ENCODE data around the gene PLS1. TPM values are rescaled to one million over a fixed set of nuclear protein-coding genes. Genes with fewer than 3 reads are reported as not detected.
"Not testable (repeated sequence)": the region's sequence is repeated elsewhere in the genome, so short reads cannot be mapped to it uniquely, and the experiment has no call there.

PLS1 gene
- total and polyA plus RNA-seq, 2 experiments from 2014 or later = 0.54 to 0.58 TPM

GRCh38 chr3:142602619-142603385 is 6.6 kb downstream of the PLS1 start:
- TF ChIP-seq EZH2 (IDR thresholded peaks at IDR 0.05; ENCODE audit: insufficient read depth, poor library complexity, severe bottlenecking) = no peak
- TF ChIP-seq EZH2phosphoT487 (IDR thresholded peaks at IDR 0.05; ENCODE audit: insufficient read depth, low read depth) = no peak
- Histone ChIP-seq H3K9me2 (ENCODE audit: insufficient read depth) (no peaks in the 10 kb centered on the region), H3K4me3 (no peak overlapping the region), H3K79me2 (ENCODE audit: insufficient read depth) (no peaks in the 10 kb centered on the region), H3K4me2 (ENCODE audit: unreplicated experiment) (no peak overlapping the region), H3K27ac (no peak overlapping the region), H4K20me1 (ENCODE audit: insufficient read depth) (no peaks in the 10 kb centered on the region), H2AFZ (no peak overlapping the region), H3K4me1 (ENCODE audit: insufficient read depth) (no peaks in the 10 kb centered on the region), H3K36me3 (ENCODE audit: low read depth) (no peaks in the 10 kb centered on the region), H3K9ac (no peak overlapping the region), H3K9me3 (ENCODE audit: low read depth) (no peaks in the 10 kb centered on the region), H3F3A (ENCODE audit: insufficient read depth) (no peaks in the 10 kb centered on the region), H3K27me3 (replicated peaks; ENCODE audit: insufficient read depth) (no peaks in the 10 kb centered on the region)
- in situ Hi-C loops (cut with MboI) = no loop called here
- 76 to 79% methylated on average over 13 of the region's 13 CpGs for WGBS, 2 experiments (ENCODE audit: low coverage in 1 of 2, low lambda C conversion rate in 2 of 2, missing lambda C conversion rate in 2 of 2)
- DNase-seq = no peak

- H3K4me3 ChIP-seq; in situ Hi-C loops (cut with MboI); H3K4me1 ChIP-seq (ENCODE audit: insufficient read depth); H4K20me1 ChIP-seq (ENCODE audit: insufficient read depth); H3K9me2 ChIP-seq (ENCODE audit: insufficient read depth); DNase-seq; H3K9ac ChIP-seq; H3K36me3 ChIP-seq (ENCODE audit: low read depth); H2AFZ ChIP-seq; H3F3A ChIP-seq (ENCODE audit: insufficient read depth); H3K27me3 ChIP-seq (replicated peaks; ENCODE audit: insufficient read depth); H3K27ac ChIP-seq; H3K79me2 ChIP-seq (ENCODE audit: insufficient read depth); H3K9me3 ChIP-seq (ENCODE audit: low read depth); H3K4me2 ChIP-seq (ENCODE audit: unreplicated experiment): not testable (repeated sequence)
- 93 to 94% methylated on average over 7 of the region's 7 CpGs for WGBS, 2 experiments (ENCODE audit: low coverage in 1 of 2, low lambda C conversion rate in 2 of 2, missing lambda C conversion rate in 2 of 2)
Observed at GRCh38 chr3:142603386-142603705, 7.2 kb downstream of the PLS1 start.

GRCh38 chr3:142604940-142605339 is 8.7 kb downstream of the PLS1 start:
- Histone ChIP-seq H3K4me2 (ENCODE audit: unreplicated experiment) (no peak overlapping the region), H4K20me1 (ENCODE audit: insufficient read depth) (no peaks in the 10 kb centered on the region), H3K4me1 (ENCODE audit: insufficient read depth) (no peaks in the 10 kb centered on the region), H3K36me3 (ENCODE audit: low read depth) (no peaks in the 10 kb centered on the region), H2AFZ (no peak overlapping the region), H3F3A (ENCODE audit: insufficient read depth) (no peaks in the 10 kb centered on the region), H3K9ac (no peak overlapping the region), H3K4me3 (no peak overlapping the region), H3K27me3 (replicated peaks; ENCODE audit: insufficient read depth) (no peaks in the 10 kb centered on the region), H3K79me2 (ENCODE audit: insufficient read depth) (no peaks in the 10 kb centered on the region), H3K9me2 (ENCODE audit: insufficient read depth) (no peaks in the 10 kb centered on the region), H3K9me3 (ENCODE audit: low read depth) (no peaks in the 10 kb centered on the region), H3K27ac (no peak overlapping the region)
- in situ Hi-C loops (cut with MboI) = no loop called here
- TF ChIP-seq EZH2phosphoT487 (IDR thresholded peaks at IDR 0.05; ENCODE audit: insufficient read depth, low read depth) = no peak
- DNase-seq = no peak

GRCh38 chr3:142608631-142609030 is 12.4 kb downstream of the PLS1 start:
- Histone ChIP-seq H4K20me1 (ENCODE audit: insufficient read depth) (no peaks in the 10 kb centered on the region), H3K4me2 (ENCODE audit: unreplicated experiment) (no peak overlapping the region), H3K27me3 (replicated peaks; ENCODE audit: insufficient read depth) (no peaks in the 10 kb centered on the region), H3K36me3 (ENCODE audit: low read depth) (no peaks in the 10 kb centered on the region), H3K9me2 (ENCODE audit: insufficient read depth) (no peaks in the 10 kb centered on the region), H3K9ac (no peak overlapping the region), H3K9me3 (ENCODE audit: low read depth) (no peaks in the 10 kb centered on the region), H3K4me3 (no peak overlapping the region), H3F3A (ENCODE audit: insufficient read depth) (no peaks in the 10 kb centered on the region), H3K4me1 (ENCODE audit: insufficient read depth) (no peaks in the 10 kb centered on the region), H3K27ac (no peak overlapping the region), H3K79me2 (ENCODE audit: insufficient read depth) (no peaks in the 10 kb centered on the region), H2AFZ (no peak overlapping the region)
- WGBS, 2 experiments (ENCODE audit: low coverage in 1 of 2, low lambda C conversion rate in 2 of 2, missing lambda C conversion rate in 2 of 2) = 81 to 86% methylated on average over 1 of the region's 1 CpG
- in situ Hi-C loops (cut with MboI) = no loop called here
- DNase-seq = no peak
- TF ChIP-seq EZH2phosphoT487 (IDR thresholded peaks at IDR 0.05; ENCODE audit: insufficient read depth, low read depth) (no peak), EZH2 (IDR thresholded peaks at IDR 0.05; ENCODE audit: insufficient read depth, poor library complexity, severe bottlenecking) (no peak)

GRCh38 chr3:142609136-142609535 is 12.9 kb downstream of the PLS1 start:
- no peak for DNase-seq
- H3K4me2 ChIP-seq (ENCODE audit: unreplicated experiment) = no peak overlapping the region
- no peaks in the 10 kb centered on the region for H3K79me2 ChIP-seq (ENCODE audit: insufficient read depth)
- H3K4me3 ChIP-seq = no peak overlapping the region
- H3K36me3 ChIP-seq (ENCODE audit: low read depth) = no peaks in the 10 kb centered on the region
- H3K9ac ChIP-seq = no peak overlapping the region
- H3K27me3 ChIP-seq (replicated peaks; ENCODE audit: insufficient read depth) = no peaks in the 10 kb centered on the region
- H3K27ac ChIP-seq = no peak overlapping the region
- H2AFZ ChIP-seq = no peak overlapping the region
- no peaks in the 10 kb centered on the region for H3K9me3 ChIP-seq (ENCODE audit: low read depth)
- in situ Hi-C loops (cut with MboI) = no loop called here
- H4K20me1 ChIP-seq (ENCODE audit: insufficient read depth) = no peaks in the 10 kb centered on the region
- no peak for TF ChIP-seq EZH2phosphoT487 (IDR thresholded peaks at IDR 0.05; ENCODE audit: insufficient read depth, low read depth)
- no peak for TF ChIP-seq EZH2 (IDR thresholded peaks at IDR 0.05; ENCODE audit: insufficient read depth, poor library complexity, severe bottlenecking)
- H3K4me1 ChIP-seq (ENCODE audit: insufficient read depth) = no peaks in the 10 kb centered on the region
- H3K9me2 ChIP-seq (ENCODE audit: insufficient read depth) = no peaks in the 10 kb centered on the region
- 95 to 96% methylated on average over 1 of the region's 1 CpG for WGBS, 2 experiments (ENCODE audit: low coverage in 1 of 2, low lambda C conversion rate in 2 of 2, missing lambda C conversion rate in 2 of 2)
- H3F3A ChIP-seq (ENCODE audit: insufficient read depth) = no peaks in the 10 kb centered on the region
